ENCODE data around the gene MKRN2OS.

DNA sequence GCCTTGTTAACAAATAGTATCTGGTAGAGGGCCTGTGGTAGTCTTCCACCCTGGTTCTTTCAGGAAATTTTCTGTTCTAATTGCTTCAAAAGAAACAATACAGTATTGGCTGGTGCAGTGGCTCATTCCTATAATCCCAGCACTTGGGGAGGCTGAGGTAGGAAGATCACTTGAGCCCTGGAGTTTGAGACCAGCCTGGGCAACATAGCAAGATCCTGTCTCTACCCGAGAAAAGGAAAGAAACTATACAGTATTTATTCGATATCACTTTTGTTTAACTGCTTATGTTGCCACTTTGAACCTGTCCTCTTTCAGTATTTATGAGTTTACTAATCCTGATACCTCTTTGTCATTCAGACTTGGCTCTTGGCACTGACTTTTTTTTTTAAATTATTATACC, 16.1 kb upstream of the MKRN2OS start:
- TF ChIP-seq, protein P1, sequence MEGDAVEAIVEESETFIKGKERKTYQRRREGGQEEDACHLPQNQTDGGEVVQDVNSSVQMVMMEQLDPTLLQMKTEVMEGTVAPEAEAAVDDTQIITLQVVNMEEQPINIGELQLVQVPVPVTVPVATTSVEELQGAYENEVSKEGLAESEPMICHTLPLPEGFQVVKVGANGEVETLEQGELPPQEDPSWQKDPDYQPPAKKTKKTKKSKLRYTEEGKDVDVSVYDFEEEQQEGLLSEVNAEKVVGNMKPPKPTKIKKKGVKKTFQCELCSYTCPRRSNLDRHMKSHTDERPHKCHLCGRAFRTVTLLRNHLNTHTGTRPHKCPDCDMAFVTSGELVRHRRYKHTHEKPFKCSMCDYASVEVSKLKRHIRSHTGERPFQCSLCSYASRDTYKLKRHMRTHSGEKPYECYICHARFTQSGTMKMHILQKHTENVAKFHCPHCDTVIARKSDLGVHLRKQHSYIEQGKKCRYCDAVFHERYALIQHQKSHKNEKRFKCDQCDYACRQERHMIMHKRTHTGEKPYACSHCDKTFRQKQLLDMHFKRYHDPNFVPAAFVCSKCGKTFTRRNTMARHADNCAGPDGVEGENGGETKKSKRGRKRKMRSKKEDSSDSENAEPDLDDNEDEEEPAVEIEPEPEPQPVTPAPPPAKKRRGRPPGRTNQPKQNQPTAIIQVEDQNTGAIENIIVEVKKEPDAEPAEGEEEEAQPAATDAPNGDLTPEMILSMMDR (conservative IDR thresholded peaks at IDR 0.05; ENCODE audit: low read length): no peak
- TF ChIP-seq EZH2phosphoT487 (IDR thresholded peaks at IDR 0.05; ENCODE audit: borderline replicate concordance): no peak
